Dendritic cell treated with granulocyte-macrophage colony-stimulating factor and Interleukin-4, amounts not matched to agents 40 ng/mL and 50 ng/mL, for 4 days (primary cell): ENCODE results near the gene ZNF576.
A peak's percentile ranks its signal among the peaks of the same experiment; 100 is the strongest.
"Not testable (repeated sequence)": the region's sequence is repeated elsewhere in the genome, so short reads cannot be mapped to it uniquely, and the experiment has no call there.

ENCODE experiments used
- H3K27ac Mint-ChIP-seq: one replicate; pipeline ENCODE4 v1.8.0; 2022; ENCODE audit warnings: mild to moderate bottlenecking, mixed read lengths
- H3K27me3 Mint-ChIP-seq: one replicate; pipeline ENCODE4 v1.8.0; 2022; ENCODE audit warnings: mild to moderate bottlenecking, mixed read lengths
- H3K36me3 Mint-ChIP-seq: one replicate; pipeline ENCODE4 v1.8.0; 2022; ENCODE audit warnings: low read depth, mixed read lengths
- H3K4me1 Mint-ChIP-seq: one replicate; pipeline ENCODE4 v1.8.0; 2022; ENCODE audit warnings: low read depth, mixed read lengths
- H3K4me3 Mint-ChIP-seq: one replicate; pipeline ENCODE4 v1.8.0; 2022; ENCODE audit warnings: mild to moderate bottlenecking, moderate library complexity, mixed read lengths
- H3K9me3 Mint-ChIP-seq: one replicate; pipeline ENCODE4 v1.8.0; 2022; ENCODE audit warnings: mixed read lengths
- intact Hi-C: fragments of 100-400 bp; cut with micrococcal nuclease; formaldehyde crosslinking; loops from one replicate; pipeline ENCODE4 v1.15.0; 2022

Gene ZNF576

GRCh38 chr19:43634506-43634871 is 38.1 kb downstream of the ZNF576 start:
- Mint-ChIP-seq H3K36me3 (no peaks in the 10 kb centered on the region), H3K27ac (peak overlapping the region; percentile 8), H3K9me3 (no peaks in the 10 kb centered on the region), H3K4me1 (peaks cover 15% of the 10 kb centered on the region), H3K4me3 (no peak overlapping the region), H3K27me3 (peaks cover 62% of the 10 kb centered on the region)
- intact Hi-C loops: no loop called here

DNA sequence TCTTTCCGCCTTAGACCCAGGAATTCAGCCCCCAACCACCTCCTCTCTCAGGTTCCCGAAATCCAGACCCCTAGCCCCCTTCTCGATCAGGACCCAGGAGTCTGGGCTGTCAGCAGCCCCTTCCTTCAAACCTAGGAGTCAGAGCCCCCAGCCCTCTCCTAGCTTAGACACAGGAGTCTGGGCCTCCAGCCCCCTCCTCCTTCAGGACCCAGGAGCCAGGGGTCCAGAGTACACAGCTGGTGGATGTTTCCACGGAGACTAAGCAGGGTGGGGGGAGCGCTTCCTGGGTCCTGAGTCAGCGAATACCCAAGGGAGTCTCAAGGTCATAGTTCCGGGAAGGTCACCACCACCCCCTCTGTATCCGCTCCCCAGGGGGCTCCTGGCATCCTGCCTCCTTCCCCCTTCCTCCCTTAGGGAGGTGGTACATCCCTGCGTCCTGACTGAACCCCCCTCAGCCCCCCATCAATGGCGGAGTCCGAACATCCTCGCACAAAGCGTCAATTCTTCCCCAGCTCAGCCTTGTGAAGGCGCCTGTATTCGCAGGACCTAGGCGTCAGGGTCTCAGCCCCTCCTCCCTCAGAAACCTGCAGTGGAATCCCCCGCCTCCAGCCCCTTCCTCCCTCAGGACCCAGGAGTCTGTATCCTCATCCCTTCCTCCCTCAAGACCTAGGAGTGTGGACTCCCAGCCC is 38.6 kb downstream of the ZNF576 start:
- Mint-ChIP-seq H3K27me3 (peaks cover 64% of the 10 kb centered on the region), H3K4me3 (no peak overlapping the region), H3K36me3 (no peaks in the 10 kb centered on the region), H3K27ac (peak overlapping the region; percentile 8), H3K9me3 (no peaks in the 10 kb centered on the region), H3K4me1 (peaks cover 17% of the 10 kb centered on the region)
- intact Hi-C loops: no loop called here

DNA sequence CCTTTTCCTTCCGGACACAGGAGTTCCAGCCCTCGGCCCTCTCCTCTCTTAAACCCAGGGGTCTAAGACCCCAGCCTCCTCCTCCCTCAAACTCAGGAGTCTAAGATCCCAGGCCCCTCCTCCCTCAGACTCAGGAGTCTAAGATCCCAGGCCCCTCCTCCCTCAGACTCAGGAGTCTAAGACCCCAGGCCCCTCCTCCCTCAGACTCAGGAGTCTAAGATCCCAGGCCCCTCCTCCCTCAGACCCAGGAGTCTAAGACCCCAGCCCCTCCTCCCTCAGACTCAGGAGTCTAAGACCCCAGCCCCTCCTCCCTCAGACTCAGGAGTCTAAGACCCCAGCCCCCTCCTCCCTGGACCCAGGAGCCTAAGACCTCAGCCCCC is 39.2 kb downstream of the ZNF576 start:
- H3K4me3 Mint-ChIP-seq, intact Hi-C loops, H3K9me3 Mint-ChIP-seq, H3K36me3 Mint-ChIP-seq: not testable (repeated sequence)
- peaks cover 69% of the 10 kb centered on the region for H3K27me3 Mint-ChIP-seq
- H3K27ac Mint-ChIP-seq: peak overlapping the region; percentile 8
- H3K4me1 Mint-ChIP-seq: peaks cover 23% of the 10 kb centered on the region

DNA sequence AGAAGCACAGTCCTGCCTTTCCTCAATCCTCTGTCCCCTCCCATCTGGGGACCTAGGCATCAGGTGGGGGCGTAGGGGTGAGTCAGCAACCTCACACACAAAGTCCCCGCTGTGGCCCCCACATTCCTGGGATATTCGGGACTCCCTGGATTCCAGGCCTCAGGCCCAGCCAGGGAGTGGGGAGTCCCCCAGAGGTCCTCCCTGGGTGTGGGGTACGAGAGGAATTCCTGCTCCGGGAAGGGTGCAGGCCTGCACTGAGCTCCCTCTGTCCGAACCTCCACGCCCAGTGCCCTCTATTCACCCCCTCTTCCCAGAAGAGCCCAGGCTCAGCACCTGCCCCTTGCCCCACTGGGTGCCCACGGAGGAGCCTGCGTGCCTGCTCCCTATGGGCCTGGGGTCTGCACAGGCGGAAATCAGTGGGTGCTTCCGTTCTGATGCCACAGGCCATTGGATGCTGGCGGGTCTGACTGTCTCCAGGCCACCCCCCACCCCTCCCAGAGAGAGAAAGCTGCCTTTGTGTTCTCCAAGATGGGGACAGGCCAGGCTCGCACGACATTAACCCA is 39.8 kb downstream of the ZNF576 start:
- peaks cover 25% of the 10 kb centered on the region for H3K4me1 Mint-ChIP-seq
- H3K36me3 Mint-ChIP-seq: peaks cover 2% of the 10 kb centered on the region
- no peaks in the 10 kb centered on the region for H3K9me3 Mint-ChIP-seq
- peaks cover 74% of the 10 kb centered on the region for H3K27me3 Mint-ChIP-seq
- no peak overlapping the region for H3K4me3 Mint-ChIP-seq
- no peak overlapping the region for H3K27ac Mint-ChIP-seq
- intact Hi-C loops: no loop called here

DNA sequence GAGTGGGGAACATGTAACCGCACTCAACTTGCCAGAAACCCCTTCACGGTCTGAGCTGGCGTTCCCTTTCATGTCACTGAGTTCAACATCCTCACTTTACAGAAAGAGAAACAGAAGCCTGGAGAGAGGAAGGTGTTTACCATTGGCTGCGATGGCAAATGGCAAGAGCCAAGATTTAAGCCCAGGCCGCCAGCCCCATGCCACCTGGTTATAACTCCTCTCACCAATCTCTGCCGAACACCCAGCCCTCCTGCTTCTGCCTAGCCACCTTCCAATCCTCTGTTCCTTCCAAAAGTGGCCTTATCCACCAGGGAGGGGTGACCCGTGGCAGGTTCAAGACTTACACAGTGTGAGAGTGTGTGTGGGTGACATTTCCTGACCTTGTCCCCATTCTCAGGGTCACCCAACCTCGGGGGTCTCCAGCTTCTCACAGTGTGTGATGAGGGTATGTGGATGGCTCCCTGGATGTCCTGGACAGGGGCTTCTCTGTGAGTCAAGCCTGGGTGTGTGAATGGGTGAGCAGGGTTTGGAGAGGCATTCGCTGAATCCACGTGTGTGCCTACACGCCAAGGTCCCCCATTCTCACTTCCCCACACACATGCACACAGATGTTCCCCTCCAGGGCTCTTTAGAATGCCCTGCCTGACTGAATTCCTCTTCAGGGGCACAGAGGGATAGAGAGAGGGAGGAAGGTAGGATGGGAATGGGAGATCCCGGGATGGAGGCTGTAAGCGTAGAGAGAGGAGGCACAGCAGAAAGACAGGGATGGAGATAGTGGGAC is 42.0 kb downstream of the ZNF576 start:
- peak overlapping the region; percentile 51 for H3K27ac Mint-ChIP-seq

GRCh38 chr19:43638995-43639518 is 42.7 kb downstream of the ZNF576 start:
- H3K27ac Mint-ChIP-seq: peak overlapping the region; percentile 51
- intact Hi-C loops: no loop called here
- peaks cover 65% of the 10 kb centered on the region for H3K27me3 Mint-ChIP-seq
- H3K4me3 Mint-ChIP-seq: peak overlapping the region; percentile 76
- peaks cover 7% of the 10 kb centered on the region for H3K36me3 Mint-ChIP-seq
- peaks cover 25% of the 10 kb centered on the region for H3K4me1 Mint-ChIP-seq
- H3K9me3 Mint-ChIP-seq: no peaks in the 10 kb centered on the region

More for the DNA sequence above, 42.0 kb downstream of the ZNF576 start:
- Mint-ChIP-seq H3K4me1 (peaks cover 25% of the 10 kb centered on the region), H3K4me3 (peak overlapping the region; percentile 76), H3K9me3 (no peaks in the 10 kb centered on the region), H3K27me3 (peaks cover 69% of the 10 kb centered on the region), H3K36me3 (peaks cover 7% of the 10 kb centered on the region)
- intact Hi-C loops: no loop called here

DNA sequence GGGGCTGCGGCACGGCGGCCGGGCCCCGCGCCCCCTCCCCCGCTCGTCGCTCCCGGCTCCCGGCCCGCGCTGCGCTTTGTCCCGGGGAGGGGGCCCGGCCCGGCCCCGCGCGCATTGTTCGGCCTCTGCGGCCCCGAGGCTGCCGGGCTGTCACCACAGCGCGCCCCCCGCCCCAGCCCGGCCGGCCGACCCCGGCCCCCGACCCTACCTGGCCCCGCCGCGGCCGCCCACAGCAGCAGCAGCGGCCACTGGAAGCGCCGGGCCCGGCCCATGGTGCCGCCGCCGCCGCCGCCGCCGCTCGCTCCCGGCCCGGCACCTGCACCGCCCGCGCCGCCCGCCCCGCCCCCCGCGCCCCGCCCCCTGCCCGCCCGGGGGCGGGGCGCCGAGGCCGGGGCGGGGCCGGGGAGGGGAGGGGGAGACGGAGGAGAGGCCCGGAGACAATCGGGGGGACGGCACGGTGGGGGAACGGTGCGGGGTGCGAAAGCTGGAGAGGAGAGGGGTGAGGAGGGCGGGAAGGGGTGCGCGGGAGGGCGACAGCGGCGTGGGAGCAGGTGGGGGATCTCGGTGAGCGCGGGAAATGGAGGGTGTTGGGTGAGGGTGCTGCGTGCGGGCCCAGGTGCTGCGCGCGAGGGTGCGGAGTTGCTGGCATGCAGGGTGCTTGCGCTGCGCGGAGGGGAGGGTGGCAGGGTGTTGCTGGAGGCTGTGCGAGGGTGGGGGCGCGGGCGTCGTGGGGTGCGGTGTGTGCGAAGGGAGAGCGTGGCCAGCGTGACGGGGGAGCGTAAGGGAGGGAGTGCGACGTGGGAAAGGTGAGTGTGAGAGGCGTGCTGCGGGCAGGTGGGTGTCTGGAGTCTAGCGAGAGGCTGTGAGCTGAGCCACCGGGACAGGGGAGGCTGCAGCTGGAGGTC is 43.4 kb downstream of the ZNF576 start, which contains the start of gene CADM4:
TSS of gene CADM4 (minus strand) at position 332 of the 905 bp plus-strand sequence. CDS start at position 272, 60 bp downstream.
- intact Hi-C loops: loop anchor here (10.0 kb wide), 1 partner anchor 85 kb away; no protein-coding TSS in a partner anchor
- Mint-ChIP-seq H3K36me3 (peaks cover 7% of the 10 kb centered on the region), H3K27me3 (peaks cover 60% of the 10 kb centered on the region), H3K9me3 (no peaks in the 10 kb centered on the region), H3K27ac (peak within 1 kb of the TSS; percentile 51), H3K4me1 (peaks cover 25% of the 10 kb centered on the region), H3K4me3 (peak within 1 kb of the TSS; percentile 76)

DNA sequence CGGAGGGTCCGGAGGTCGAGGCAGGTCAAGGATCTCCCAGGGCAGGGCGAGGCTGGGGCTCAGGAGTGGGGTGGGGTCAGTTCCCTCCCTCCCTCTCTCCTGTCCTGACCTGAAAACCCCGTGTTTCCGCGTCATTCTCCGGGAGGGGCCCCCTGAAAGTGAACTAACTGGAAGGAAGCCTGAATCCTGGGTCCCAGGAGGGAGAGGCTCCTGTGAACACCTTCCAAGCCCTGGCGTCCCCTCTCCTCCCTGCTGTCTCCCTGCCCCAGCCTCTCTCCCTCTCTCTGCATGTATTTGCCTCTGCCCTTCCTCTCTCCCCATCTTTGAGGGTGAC is 44.0 kb downstream of the ZNF576 start:
- intact Hi-C loops: loop anchor here (10.0 kb wide), 1 partner anchor 86 kb away; no protein-coding TSS in a partner anchor
- peaks cover 7% of the 10 kb centered on the region for H3K36me3 Mint-ChIP-seq
- peaks cover 54% of the 10 kb centered on the region for H3K27me3 Mint-ChIP-seq
- H3K4me3 Mint-ChIP-seq: peak overlapping the region; percentile 66
- H3K9me3 Mint-ChIP-seq: no peaks in the 10 kb centered on the region
- H3K27ac Mint-ChIP-seq: no peak overlapping the region
- H3K4me1 Mint-ChIP-seq: peaks cover 20% of the 10 kb centered on the region

DNA sequence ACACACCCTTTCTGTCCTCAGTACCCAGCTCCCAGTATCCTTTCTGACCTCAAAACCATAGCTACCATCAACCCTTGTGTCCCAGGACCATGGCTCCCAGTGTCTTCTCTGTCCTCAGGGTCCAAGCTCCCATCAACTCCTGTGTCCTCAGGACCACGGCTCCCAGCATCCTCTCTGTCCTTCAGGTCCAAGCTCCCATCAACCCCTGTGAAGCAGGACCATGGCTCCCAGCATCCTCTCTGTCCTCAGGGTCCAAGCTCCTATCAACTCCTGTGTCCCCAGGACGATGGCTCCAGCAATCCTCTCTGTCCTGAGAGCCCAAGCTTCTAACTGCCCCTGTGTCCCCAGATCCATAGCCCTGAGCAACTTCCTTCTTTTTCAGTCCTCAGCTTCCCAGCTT is 44.9 kb downstream of the ZNF576 start:
- intact Hi-C loops: loop anchor here (10.0 kb wide), 1 partner anchor 87 kb away; no protein-coding TSS in a partner anchor
- no peaks in the 10 kb centered on the region for H3K9me3 Mint-ChIP-seq
- H3K27me3 Mint-ChIP-seq: peaks cover 45% of the 10 kb centered on the region
- H3K4me1 Mint-ChIP-seq: peaks cover 19% of the 10 kb centered on the region
- peaks cover 14% of the 10 kb centered on the region for H3K36me3 Mint-ChIP-seq
- no peak overlapping the region for H3K4me3 Mint-ChIP-seq
- H3K27ac Mint-ChIP-seq: no peak overlapping the region

- Mint-ChIP-seq H3K27me3 (peaks cover 37% of the 10 kb centered on the region), H3K4me1 (peaks cover 19% of the 10 kb centered on the region), H3K36me3 (peaks cover 26% of the 10 kb centered on the region), H3K27ac (no peak overlapping the region), H3K9me3 (no peaks in the 10 kb centered on the region), H3K4me3 (no peak overlapping the region)
- intact Hi-C loops: loop anchor here (10.0 kb wide), 1 partner anchor 88 kb away; no protein-coding TSS in a partner anchor
Observed at GRCh38 chr19:43642531-43642930, 46.1 kb downstream of the ZNF576 start.

DNA sequence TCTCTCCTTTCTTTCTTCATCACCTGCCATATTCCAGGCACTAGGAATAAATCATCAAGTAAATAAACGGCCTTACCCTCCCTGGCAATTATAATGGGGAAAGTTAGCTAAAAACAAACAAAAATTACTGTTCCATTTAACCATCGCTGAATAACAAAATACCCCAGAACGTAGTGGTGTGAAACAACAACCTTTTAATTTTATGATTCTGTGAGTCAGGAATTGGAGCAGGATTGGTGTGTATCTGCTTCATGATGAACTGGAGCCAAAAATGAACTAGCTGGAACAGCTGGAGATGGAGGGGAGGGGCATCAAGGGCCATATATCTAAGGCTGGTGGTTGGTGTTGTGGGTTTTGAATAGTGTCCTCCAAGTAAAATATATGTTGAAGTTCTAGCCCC is 46.9 kb downstream of the ZNF576 start:
- intact Hi-C loops: loop anchor here (10.0 kb wide), 1 partner anchor 89 kb away; no protein-coding TSS in a partner anchor
- peaks cover 19% of the 10 kb centered on the region for H3K4me1 Mint-ChIP-seq
- peaks cover 31% of the 10 kb centered on the region for H3K27me3 Mint-ChIP-seq
- peaks cover 34% of the 10 kb centered on the region for H3K36me3 Mint-ChIP-seq
- no peak overlapping the region for H3K4me3 Mint-ChIP-seq
- H3K9me3 Mint-ChIP-seq: no peaks in the 10 kb centered on the region
- H3K27ac Mint-ChIP-seq: no peak overlapping the region

DNA sequence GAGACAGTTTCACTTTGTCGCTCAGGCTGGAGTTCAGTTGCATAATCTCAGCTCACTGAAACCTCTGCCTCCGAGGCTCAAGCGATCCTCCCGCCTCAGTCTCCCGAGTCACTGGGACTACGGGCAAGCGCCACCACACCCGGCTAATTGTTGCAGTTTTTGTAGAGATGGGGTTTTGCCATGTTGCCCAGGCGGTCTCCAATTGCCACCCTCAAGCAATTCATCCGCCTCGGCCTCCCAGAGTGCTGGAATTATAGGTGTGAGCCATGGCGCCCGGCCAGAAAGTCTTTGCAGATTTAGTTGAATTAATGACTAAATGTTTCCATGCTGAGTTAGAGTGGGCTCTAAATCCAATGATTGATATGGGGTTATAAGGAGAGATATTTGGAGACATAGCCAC is 47.8 kb downstream of the ZNF576 start:
- Mint-ChIP-seq H3K27me3 (peaks cover 22% of the 10 kb centered on the region), H3K36me3 (peaks cover 42% of the 10 kb centered on the region), H3K27ac (no peak overlapping the region), H3K9me3 (no peaks in the 10 kb centered on the region), H3K4me3 (no peak overlapping the region), H3K4me1 (peaks cover 12% of the 10 kb centered on the region)
- intact Hi-C loops: loop anchor here (10.0 kb wide), 1 partner anchor 89 kb away; no protein-coding TSS in a partner anchor

DNA sequence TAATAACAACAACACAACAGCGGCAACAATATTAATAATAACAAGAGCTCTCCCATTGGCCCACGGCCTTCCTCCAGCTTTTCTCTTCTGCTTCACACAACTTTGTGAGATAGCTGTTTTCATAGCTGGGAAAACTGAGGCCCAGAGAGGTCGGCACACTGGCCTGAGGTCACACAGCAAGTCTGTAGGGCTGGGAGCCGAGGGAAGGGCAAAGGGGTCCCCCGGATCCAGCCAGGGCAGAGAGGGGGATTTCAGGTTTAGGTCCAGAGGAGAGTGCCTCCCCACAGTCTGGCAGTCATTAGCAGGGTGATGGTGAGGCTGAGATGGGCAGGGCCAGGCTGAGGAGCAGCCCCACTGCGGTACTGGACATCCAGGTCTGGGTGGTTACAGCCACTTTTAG is 52.2 kb downstream of the ZNF576 start:
- Mint-ChIP-seq H3K27me3 (no peaks in the 10 kb centered on the region), H3K4me3 (no peak overlapping the region), H3K27ac (no peak overlapping the region), H3K36me3 (peaks cover 79% of the 10 kb centered on the region), H3K4me1 (peaks cover 6% of the 10 kb centered on the region), H3K9me3 (no peaks in the 10 kb centered on the region)
- intact Hi-C loops: loop anchor here (10.0 kb wide), 1 partner anchor 94 kb away; no protein-coding TSS in a partner anchor
